NCI-H1092 (cell line): ENCODE results near the gene RCSD1.
"Not testable (repeated sequence)": the region's sequence is repeated elsewhere in the genome, so short reads cannot be mapped to it uniquely, and the experiment has no call there.

ENCODE experiments used
- DNase-seq: peaks from one replicate; lab custom pipeline; 2025; lab: John Stamatoyannopoulos, UW

The RCSD1 gene

GRCh38 chr1:167716000-167716271 lies 85.9 kb downstream of the RCSD1 start:
- DNase-seq: no peak

GRCh38 chr1:167717351-167717750 lies 87.3 kb downstream of the RCSD1 start:
- DNase-seq: no peak

DNA sequence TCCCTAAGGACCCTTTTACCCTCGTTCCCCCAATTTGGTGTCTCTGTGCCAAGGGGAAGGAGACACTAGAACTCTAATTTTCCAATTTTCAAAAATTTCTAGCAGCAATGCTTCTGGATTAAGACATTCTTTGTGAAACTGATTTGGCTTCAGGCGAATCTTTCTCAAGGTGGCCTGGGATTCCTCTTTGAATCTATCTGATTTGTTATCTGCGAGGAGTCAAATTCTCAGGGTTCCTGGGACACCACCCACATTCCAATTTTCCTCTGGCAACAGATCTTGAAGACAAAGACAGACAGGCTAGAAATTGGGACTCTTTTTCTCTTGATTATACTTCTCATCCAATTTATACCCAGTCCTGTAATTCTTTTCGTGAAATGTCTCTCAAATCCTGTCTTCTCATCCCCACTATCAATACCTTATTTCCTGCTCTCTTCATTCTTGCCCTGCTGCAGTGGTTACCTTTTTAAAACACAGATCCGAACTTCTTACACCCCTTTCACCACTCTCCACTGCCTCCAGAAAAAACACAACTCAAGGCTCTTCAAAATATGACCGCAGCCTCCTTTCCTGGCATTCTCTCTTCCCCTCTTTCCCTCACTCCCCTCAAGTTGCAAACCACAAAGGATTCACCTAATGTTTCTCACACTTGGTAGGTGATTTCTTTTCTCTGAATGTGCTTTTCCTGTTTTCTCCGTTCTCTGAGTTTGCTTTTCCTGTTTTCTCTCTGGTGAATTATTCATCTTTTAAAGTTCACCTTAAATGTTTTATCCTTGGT lies 89.1 kb downstream of the RCSD1 start:
- DNase-seq: no peak

GRCh38 chr1:167719715-167720421 lies 89.8 kb downstream of the RCSD1 start:
- DNase-seq: not testable (repeated sequence)

GRCh38 chr1:167720965-167721616 lies 91.1 kb downstream of the RCSD1 start:
- DNase-seq: no peak

- peak; percentile 92 for DNase-seq
These were observed 91.7 kb downstream of the RCSD1 start, which contains the start of gene MPZL1 for GRCh38 chr1:167721617-167722151. Gene MPZL1 (plus strand): TSS chr1:167721982. CDS start chr1:167722152, 170 bp downstream.

- peak; percentile 50 for DNase-seq
These were observed 92.3 kb downstream of the RCSD1 start for GRCh38 chr1:167722152-167722869.

DNA sequence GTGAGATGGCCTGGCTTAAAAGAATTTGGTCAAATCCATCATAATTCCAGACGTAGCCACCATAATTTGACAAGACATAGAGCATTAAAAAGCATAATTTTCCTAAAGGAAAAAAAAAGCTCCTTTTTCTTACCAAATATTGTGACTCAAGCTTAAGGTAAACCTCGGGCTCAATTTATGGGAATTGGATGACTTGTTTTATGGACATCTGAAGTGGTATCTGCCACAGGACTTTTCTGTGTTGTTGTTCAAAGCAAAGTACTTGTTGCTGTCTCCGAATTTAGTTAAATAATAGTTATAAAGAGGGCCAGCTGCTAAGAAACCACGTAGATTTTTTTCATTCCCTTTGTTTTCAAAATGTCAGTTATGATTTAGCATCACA lies 92.8 kb downstream of the RCSD1 start:
- DNase-seq: no peak

DNA sequence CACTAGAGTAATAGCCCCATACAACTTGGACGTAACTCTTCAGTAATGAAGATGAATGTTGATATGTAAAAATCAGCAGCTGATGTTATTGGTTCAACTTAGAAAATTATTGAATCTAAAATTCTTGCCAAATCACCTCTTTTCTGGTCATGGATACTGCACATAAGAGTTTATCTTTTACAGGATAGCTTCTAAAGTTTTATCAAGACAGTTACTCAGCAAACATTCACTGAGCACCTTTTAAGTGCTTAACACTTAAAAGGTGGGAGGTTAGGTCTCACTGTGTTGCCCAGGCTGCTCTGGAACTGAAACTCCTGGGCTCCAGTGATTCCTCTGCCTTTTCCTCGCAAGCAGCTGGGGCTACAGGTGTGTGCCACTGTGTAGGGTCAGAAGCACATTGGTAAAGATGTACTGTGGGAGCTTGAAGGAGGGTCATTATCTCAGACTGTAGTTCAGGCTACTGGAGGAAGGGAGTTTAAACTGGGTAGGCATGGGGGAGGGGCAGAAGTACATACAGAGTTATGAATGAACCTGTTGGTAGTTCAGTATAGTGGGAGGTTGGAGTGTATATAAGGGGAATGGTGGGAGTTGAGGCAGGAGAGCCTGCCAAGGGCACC lies 93.8 kb downstream of the RCSD1 start:
- DNase-seq: no peak

DNA sequence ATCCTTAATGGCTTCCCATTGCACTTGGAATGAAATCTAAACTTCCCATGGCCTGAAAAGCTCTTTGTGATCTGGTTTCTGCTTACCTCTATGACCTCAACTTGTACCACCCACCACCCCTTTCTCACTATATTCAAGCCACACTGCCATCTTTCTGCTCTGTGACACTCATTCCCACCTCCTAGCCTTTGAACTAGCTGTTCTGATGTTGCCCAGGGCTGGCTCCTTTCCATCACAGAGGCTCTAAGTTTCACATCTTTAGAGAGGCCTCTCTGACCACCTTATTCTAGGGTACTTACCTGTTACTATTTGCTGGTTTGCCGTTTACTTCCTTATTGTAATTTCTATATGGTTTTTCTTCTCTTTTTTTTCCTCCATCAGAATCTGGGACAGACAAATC lies 96.0 kb downstream of the RCSD1 start:
- no peak for DNase-seq

GRCh38 chr1:167728818-167729410 lies 98.9 kb downstream of the RCSD1 start:
- no peak for DNase-seq

- DNase-seq: no peak
These were observed 104.2 kb downstream of the RCSD1 start for GRCh38 chr1:167734227-167734626.

DNA sequence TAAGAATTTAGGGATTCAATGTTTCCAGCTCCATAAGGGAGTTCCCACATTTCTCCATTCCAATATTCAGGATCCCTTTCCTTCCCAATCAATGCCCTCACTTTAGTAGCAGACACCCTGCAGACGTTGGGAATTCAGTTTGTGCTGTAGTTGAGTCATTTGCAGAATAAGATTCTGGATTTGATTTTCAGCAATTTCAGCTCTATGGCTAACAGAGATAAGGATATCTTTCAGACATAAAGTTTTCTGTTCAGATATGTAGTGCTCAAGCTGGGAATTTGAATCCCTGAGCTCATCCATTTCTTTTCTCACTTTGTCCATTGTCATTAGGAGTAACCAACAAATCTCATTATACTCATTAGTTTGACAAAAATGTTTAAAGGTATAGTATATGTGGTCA lies 104.8 kb downstream of the RCSD1 start:
- DNase-seq: no peak

- DNase-seq: no peak
These were observed 107.1 kb downstream of the RCSD1 start for GRCh38 chr1:167737169-167737568.

GRCh38 chr1:167738158-167738557 lies 108.1 kb downstream of the RCSD1 start:
- no peak for DNase-seq

- DNase-seq: no peak
These were observed 109.7 kb downstream of the RCSD1 start for GRCh38 chr1:167739752-167740151.

DNA sequence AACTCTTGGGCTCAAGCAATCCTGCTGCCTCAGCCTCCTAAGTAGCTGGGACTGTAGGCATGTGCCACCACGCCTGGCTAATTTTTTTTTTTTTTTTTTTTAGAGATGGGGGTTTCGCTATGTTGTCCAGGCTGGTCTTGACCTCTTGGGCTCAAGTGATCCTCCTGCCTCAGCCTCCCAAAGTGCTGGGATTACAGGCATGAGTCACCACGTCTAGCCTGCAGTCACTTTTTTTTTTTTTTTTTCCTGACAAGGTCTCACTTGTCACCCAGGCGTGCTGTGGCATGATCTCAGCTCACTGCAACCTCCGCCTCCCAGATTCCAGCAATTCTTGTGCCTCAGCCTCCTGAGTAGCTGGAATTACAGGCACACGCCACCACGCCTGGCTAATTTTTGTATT lies 111.1 kb downstream of the RCSD1 start:
- DNase-seq: not testable (repeated sequence)

GRCh38 chr1:167742392-167743057 lies 112.5 kb downstream of the RCSD1 start:
- not testable (repeated sequence) for DNase-seq

DNA sequence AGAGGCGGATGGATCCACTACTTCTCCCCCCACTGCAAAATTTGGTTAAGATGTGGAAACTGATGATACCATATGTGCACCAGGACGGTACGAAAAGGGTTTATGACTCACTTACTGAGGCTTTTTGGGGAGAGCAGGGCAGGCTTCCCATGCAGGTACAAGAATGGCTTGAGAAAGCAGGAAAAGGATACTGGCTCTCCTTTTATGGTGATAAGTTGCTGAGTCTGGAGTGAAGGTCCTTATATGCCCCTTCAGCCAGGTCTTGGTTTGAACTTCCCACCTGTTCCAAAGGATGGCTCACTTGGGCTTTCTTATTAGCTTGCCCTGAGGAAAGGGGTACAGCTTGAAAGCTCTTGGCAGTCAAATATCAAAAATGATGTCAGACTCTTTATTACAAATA lies 114.9 kb downstream of the RCSD1 start:
- DNase-seq: no peak

GRCh38 chr1:167746013-167746672 lies 116.1 kb downstream of the RCSD1 start:
- no peak for DNase-seq
